Stimulated activated CD8-positive, alpha-beta memory T cell treated with anti-CD3 and anti-CD28 coated beads, Interleukin-12 subunit alpha, Interleukin-12 subunit beta, amount 100 ng/mL, for 4 hours (primary cell): ENCODE data around the gene NRBP1.
"Not testable (repeated sequence)": the region's sequence is repeated elsewhere in the genome, so short reads cannot be mapped to it uniquely, and the experiment has no call there.

ENCODE experiments used
- DNase-seq: peaks from one replicate; pipeline ENCODE4 v3.0.0-alpha.2; 2020; ENCODE audit warnings: low read depth

The NRBP1 gene

DNA sequence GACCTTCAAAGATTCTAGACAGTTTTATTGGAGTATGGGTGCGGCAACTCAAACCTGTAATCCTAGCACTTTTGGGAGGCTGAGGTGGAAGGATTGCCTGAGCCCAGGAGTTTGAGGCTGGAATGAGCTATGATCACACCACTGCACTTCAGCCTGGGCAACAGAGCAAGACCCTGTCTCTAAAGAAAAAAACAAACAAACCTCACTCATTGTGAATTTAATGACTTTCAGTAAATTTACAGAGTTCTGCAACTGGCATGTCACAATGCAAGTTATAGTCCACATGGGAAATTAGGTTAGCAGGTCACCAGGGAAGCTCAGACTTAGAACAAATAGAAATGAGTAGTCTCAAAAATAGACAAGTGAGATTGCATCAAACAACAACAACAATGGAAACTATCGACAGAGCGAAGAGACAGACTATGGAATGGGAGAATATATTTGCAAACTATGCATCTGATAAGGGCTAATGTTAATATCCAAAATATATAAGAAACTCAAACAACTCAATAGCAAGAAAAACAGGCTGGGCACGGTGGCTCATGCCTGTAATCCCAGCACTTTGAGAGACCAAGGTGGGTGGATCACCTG, 6.7 kb upstream of the NRBP1 start:
- no peak for DNase-seq

DNA sequence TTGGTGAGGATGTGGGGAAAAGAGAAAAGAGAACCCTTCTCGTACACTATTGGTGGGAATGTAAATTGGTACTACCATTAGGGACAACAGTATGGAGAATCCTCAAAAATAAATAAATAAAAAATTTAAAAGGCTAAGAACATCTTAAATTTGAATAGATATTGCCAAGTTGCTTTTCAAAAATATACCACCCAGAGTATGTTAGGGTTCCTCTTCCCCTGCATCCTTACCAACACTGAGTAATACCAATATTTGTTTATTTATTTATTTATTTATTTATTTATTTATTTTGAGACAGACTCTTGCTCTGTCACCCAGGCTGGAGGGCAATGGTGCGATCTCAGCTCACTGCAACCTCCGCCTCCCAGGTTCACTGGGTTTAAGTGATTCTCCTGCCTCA, 5.5 kb upstream of the NRBP1 start:
- no peak for DNase-seq

DNA sequence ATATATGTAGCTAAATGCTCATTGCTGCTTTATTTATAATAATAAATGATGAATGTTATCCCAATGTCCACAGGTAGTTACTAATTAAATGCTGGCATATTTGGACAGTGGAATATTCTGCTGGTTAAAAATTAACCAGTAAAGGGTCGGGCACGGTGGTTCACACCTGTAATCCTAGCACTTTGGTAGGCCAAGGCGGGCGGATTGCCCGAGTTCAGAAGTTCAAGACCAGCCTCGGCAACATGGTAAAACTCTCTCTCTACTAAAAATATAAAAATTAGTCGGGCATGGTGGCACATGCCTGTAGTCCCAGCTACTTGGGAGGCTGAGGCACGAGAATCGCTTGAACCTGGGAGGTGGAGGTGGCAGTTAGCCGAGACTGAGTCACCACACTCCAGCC, 3.4 kb upstream of the NRBP1 start:
- not testable (repeated sequence) for DNase-seq

DNA sequence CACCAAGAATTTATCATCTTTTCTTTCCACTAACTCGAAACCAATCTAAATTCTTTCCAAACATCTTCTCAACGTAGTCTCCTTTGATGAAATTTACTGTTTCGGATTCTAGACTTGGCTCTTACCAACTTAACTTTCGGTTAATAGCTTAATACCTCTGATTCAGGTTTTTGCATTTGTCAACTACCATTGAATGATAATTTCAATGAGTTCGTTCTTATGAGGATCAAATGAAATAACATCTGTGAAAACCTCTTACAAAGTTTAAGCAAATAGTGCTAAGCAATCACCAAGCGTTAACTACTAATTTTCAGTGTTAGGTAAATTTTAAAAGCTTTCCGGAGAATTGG, 593 bp upstream of the NRBP1 start:
- no peak for DNase-seq

DNA sequence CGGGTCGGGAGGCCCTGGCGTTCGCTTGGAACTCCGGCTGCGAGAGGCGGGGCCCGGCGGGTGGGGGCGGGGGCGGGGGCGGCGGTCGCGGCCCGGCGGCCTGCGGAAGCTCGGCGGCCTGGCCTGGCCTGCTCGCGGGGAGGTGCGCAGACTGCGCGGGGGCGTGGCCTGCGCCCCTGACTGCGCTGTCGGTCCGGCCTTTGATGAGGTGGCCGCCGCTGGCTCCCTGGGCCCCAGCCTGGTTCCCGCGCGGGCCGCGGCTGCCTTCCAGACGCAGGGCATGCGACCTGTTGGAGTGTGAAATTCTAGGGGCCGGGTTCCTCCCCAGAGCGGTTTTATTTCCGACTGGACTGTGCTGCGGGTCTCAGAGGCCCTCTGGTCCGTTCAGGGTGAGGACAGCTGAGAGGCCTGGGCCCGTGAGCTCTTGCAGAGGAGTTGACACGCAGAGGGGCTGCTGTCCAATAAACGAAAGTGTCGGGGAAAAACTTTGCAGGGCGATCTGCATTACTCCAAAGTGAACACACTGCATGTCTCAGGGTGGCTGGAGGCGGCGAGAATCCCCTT, 629 bp downstream of the NRBP1 start:
- peak; percentile 65 for DNase-seq

DNA sequence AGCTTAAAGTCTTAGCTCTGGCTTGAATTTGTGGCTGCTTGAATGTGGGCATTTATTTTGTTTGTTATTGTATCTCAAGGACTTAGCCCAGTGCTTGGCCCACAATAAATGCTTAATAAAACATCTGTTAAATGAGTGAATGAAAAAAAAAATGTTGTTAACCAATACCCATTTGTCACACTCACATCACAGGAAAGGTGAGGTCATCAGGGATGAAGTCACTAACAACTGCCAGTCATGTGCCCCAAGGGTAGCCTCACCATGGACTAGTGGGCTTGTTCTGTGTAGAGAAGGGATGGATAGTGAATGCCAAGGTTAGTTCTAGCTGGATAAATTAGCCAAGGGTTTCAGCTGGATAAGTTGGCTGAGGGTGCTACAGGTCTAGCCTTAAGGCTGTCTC, 3.0 kb downstream of the NRBP1 start:
- no peak for DNase-seq

DNA sequence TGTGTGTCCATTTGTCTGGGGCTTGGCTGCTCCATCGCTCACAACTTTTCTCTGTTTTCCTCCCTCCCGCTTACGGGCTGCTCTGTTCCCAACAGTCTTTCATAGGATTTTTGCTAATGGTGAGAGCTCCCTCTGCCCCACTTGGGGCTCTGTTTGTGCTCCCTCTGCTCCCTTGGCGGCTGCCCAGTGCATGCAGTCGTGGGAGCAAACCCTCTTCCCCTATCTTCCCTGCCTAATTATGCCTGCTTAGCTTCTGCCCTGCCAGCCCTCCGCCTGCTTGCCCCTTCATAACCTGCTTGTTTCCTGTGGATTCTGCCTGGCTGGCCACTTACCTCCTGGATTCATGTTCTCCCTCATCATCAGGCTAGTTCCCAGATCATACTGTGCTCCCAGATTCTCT, 7.2 kb downstream of the NRBP1 start:
- no peak for DNase-seq

DNA sequence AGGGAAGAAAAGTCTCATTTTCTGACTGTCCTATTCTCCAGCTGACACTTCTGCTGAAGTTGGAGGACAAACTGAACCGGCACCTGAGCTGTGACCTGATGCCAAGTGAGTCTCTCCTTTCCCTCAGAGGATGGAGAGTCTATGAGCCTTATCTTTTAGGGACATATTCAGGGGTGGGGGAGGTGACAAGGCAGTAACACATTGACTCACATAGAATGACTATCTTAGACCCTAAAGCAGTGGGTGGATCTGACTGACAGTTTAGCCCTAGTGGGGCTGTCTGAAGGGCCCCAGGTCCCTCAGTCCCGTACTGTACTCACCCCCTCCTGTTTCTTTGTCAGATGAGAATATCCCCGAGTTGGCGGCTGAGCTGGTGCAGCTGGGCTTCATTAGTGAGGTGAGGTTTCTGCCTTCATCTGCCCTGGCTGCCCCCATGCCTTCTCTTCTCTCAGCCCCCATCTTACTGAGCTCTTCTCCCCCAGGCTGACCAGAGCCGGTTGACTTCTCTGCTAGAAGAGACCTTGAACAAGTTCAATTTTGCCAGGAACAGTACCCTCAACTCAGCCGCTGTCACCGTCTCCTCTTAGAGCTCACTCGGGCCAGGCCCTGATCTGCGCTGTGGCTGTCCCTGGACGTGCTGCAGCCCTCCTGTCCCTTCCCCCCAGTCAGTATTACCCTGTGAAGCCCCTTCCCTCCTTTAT, 12.9 kb downstream of the NRBP1 start:
- no peak for DNase-seq

DNA sequence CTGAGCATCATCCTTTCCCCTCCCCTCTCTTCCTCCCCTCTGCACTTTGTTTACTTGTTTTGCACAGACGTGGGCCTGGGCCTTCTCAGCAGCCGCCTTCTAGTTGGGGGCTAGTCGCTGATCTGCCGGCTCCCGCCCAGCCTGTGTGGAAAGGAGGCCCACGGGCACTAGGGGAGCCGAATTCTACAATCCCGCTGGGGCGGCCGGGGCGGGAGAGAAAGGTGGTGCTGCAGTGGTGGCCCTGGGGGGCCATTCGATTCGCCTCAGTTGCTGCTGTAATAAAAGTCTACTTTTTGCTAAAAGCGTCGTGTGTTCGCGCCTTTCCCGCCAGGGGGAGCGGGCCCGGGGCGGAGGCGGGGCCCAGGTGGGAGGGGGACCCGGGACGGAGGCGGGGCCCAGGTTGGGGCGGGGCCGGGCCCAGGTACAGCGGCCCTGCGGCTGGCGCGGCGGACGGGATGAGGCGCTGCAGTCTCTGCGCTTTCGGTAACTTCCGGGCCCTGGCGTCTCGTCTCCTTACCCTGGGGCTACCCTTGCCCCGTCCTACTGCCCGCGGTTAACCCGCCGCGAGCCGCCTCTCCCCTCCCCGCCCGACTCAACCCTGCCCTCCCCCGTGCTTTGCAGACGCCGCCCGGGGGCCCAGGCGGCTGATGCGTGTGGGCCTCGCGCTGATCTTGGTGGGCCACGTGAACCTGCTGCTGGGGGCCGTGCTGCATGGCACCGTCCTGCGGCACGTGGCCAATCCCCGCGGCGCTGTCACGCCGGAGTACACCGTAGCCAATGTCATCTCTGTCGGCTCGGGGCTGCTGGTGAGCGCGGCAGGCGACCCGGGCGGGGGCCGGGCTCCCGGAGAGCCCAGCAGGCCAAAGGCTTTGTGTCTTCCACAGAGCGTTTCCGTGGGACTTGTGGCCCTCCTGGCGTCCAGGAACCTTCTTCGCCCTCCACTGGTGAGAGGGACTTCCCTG, 13.8 kb downstream of the NRBP1 start, which contains the start of gene KRTCAP3:
Gene KRTCAP3, plus strand, starts transcription at position 424 of the 962 bp plus-strand sequence. Its CDS starts 32 bp downstream, at position 456.
- DNase-seq = peak; percentile 17

DNA sequence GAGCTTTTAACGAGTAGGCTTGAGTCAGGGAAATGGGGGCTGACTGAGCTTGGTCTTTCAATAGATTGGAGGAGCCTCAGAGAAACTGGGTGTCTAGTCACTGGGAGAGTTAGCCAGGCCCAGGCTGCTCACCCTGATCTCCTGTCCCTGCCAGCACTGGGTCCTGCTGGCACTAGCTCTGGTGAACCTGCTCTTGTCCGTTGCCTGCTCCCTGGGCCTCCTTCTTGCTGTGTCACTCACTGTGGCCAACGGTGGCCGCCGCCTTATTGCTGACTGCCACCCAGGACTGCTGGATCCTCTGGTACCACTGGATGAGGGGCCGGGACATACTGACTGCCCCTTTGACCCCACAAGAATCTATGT, 14.5 kb downstream of the NRBP1 start:
- DNase-seq = no peak

DNA sequence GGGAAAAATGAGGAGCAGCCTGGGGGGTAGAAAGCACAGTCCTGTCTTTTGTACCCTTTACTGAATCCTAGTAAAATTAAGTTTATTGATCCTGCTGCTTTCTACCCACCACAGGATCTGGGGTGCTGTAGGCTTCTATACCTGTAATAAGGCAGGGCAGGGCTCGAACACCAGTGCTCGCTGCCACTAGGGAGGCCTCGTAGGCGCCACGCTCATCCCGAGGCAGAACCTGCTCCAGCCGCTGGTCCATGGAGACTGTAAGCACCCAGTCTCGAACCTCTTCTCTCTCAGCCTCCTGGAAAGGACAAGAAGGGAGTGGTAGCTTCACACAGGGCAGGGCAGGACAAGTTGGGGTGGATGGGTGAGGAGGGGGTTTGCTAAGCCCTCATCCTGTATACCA, 16.7 kb downstream of the NRBP1 start:
- DNase-seq = no peak

DNA sequence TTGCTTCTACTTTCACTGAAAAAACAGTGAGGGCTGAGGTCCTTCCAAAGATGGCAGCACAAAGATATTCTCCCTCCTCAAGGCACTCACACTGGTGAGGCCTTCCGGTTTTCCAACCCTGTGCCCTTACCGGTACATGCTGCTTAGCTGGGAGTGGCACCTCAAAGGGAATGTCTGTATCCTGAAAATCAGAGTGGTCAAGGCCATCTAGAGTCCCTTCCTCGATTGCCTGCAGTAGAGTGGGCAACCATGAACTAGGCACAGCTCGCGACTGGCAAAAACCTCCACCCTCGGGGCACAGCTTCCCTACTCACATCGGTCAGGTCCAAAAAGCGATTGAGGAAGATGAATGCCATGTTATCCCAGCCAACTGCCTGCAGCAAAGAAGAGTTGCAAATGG, 17.2 kb downstream of the NRBP1 start:
- no peak for DNase-seq

DNA sequence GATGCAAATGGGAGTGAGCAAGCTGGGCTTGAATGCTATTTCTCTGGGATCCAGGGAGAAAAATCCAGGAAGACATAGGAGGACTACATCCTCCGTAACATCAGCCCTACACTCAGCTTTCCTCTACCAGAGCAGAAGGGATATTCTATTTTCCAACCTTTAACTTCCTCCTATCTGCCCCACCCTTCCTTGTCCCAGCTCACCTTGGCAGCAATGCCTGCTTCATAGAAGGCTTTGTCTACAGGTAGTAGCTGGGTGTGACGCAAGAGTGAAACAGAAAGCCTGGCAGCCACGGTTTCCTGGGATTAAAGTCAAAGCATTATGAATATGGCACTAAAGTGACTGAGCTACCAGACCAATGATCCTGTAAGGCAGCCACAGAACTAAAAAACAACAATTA, 17.6 kb downstream of the NRBP1 start:
- DNase-seq = no peak

DNA sequence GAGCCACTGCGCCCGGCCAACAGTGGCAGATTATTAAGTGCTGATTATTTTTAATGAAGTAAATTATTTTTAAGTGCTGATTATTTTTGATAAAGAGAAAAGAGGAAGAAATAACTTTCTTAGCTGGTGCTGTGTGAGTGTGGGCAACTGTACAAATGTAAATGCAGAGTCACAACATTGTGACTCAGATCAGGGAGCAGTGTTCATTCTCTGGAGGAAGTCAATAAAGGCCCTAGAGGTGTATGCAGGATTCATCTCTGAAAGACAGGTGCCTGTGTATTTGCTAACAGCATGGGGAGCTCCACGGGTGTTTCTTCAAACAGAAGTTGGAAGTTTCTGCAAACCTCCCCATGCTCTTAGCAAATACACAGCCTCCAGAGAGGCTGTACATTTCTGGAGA, 19.9 kb downstream of the NRBP1 start:
- DNase-seq = no peak

DNA sequence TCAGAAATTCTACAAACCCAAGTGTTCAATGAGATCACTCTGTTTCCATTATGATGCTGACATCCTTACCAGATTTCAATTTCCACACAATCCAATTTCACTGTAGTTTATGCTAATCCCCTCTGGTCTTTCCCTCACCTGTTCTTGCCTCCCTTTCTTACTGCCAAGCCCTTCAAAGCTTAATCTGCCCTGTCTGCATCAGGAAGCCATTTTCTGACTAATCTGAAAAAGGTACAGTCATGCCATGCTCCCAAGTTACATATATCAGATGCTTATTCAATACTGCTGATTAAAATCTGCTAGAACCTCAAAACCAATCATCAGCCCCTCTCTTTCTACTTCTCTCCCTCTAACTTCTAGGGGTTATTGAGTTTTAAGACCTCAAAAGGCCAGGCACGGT, 22.7 kb downstream of the NRBP1 start:
- DNase-seq = no peak

DNA sequence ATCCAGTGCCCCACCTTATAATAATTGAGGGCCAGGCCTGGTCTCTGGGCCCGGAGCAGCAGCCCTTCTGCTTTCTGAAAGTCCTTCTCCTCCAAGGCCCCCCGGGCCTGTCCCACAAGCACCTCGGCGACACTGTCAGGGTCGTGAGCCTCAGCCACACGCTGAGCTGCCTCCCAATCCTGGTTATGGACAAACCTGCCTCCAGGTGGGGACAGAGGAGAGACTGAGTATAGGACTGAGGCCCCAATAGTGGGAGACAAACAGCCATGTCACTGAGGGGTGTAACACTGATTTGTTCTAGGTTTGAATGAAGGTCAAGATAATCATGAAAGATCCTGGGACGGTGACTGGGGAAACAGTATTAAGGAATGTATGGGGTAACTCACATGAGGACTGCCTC, 25.5 kb downstream of the NRBP1 start:
- no peak for DNase-seq

DNA sequence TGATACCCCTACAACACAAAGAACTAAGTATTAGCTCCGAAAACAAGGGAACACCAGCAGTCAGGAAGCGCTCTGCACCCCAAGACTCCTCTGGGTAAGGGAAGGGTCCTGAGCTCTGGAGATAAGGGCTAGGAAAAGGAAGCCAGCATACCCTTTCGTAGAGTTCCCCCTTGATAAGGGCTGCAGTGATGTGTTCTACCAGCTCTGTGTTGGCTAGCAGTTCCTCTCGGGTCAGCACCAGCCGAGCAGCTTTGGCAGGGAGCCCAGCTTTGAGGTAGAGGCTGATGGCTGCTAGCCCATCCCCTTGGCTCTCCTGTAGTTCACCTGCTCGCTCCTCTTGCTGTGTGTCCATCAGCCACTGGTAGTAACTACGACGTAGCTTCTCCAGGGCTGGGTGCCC, 32.7 kb downstream of the NRBP1 start:
- DNase-seq = no peak

DNA sequence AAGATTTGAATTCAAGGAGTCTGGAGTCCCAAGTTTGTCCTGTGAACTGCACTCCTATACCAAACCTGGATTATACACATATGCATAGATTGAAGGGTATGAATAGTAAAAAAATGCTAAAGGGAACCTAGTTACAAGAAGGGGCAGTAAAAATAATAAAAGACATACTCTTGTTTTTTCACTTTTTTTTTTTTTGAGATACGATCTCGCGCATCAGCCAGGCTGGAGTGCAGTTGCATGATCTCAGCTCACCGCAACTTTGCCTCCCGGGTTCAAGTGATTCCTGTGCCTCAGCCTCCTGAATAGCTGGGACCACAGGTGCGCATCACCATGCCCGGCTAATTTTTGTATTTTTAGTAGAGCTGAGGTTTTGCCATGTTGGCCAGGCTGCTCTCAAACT, 36.0 kb downstream of the NRBP1 start:
- DNase-seq = no peak

DNA sequence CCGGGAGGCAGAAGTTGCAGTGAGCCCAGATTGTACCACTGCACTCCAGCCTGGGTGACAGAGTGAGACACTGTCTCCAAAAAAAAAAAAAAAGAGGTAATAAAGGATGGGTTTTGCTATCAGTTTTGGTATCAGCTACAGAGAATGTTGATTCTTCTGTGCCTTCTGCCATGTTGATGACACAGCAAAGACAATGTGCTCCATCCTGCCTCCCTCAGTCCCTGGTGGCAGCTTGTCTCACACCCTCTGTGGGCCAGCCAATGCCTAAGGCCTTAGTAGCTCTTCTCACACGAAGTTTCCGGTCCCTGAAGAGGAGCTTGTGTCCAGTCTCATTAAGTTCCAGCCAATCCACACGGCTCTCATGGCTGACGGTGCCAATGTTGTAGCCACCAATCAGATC, 43.5 kb downstream of the NRBP1 start:
- no peak for DNase-seq

DNA sequence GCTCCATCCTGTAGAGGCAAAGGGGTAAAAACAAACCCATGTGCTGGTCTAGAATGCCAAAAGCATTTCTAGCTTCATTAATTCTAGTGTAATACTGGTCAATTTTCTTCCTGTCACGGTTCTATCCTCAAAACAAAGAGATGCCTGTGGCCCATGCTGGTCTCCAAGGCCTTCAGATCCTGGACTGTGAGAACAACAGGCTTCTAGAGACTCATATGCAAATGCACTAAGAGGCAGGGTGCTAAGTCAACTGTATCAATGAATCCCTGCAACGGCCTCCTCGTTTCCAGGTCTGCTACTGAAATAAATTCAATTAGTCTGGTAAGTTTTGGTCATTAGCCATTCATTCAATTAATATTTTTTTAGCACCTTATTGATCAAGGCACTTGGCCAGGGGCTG, 57.1 kb downstream of the NRBP1 start:
- no peak for DNase-seq

DNA sequence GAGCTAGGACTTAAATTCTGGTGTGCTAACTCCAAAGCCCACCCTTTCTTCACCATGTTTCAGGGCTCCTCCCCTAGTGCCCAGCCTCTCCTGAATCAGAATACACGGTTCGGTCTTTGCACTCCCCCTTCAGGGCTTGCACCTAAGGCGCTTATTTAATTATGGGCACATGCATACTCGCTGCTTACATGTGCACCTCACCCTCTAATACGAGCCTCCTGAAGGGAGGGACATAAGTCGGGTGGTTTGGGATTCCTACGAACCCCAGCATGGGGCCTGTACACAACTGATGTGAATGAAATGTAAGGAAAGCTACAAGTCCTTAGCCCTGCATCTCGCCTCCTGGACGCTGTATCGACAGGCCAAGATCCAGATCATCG, 60.7 kb downstream of the NRBP1 start:
- no peak for DNase-seq

DNA sequence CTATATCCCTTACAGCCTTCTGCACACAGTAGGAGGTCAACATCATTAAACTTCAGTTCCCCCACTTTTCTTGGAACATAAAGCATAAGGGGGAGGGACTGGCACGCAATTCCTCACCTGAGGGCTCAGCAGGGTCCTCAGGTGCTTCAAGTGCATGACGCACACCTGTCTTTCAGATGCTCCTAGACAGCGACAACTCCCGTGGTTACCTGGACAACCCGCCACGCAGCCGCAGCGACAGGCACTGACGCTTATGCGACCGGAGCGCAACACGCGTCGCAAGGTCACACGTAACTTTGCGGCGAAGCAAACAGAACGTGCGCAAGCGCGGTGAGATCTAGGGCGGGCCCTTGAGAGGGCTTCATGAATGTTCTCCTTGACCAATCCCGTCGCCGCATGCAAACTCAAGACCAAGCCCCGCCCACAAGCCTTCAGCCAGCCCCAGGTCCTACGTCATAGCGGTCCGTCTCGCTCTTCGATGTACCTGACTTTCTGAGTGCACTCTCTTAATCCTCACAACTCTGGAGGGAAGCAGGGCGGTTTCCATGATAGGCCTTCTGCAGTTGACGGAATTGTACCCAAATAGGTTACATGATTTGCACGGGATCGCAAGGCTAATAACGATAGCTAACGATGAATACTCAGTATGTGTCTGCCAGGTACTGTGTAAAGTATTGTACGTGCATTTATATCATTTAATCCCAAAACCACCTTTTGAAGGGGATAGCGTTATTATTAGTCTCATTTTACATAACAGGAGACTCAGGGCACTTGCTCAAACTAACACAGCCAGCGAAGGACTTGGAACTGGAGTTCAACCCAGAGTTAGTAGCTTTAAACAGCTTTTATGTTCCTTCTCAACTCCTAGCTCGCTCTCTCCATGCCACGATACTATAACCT, 61.3 kb downstream of the NRBP1 start, which contains the start of gene IFT172:
Gene IFT172, minus strand, starts transcription at position 246 of the 900 bp plus-strand sequence. Its CDS starts 90 bp downstream, at position 156.
- peak; percentile 96 for DNase-seq
